HG03558 (cell line): Measurements from ENCODE around the gene NID2.

ENCODE experiments used
- ATAC-seq: cut with Tn5 transposase; IDR thresholded peaks from one replicate; pipeline ENCODE4 v1.9.1; 2021; ENCODE audit warnings: moderate number of reproducible peaks; ENCODE audit not compliant: unreplicated experiment; ENCODE audit errors: extremely low read depth

NID2 gene

GRCh38 chr14:52007211-52007610 is 61.6 kb downstream of the NID2 start:
- no peak for ATAC-seq

GRCh38 chr14:52006361-52006760 is 62.5 kb downstream of the NID2 start:
- no peak for ATAC-seq

DNA sequence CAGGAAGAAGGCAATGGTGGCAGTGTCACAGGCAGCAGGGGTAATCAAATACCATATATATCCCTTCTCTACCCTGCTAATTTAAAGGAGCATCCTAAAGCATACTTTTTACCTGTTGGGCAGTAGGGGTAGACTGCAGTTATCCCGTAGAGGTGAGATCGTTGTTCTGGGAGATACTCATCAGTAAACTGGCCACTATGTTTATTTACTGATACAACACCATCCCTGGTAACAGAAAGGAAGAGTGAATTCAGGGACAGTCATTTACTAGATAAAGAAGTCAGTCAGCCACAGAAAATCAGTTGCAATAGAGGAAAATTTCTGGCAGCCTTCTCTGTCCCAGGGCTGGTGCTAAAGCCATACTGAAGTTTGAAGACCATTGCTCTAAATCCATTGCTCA is 63.2 kb downstream of the NID2 start:
- no peak for ATAC-seq

- ATAC-seq: no peak
Measured at GRCh38 chr14:52003324-52003723, 65.5 kb downstream of the NID2 start.

GRCh38 chr14:52002542-52002941 is 66.3 kb downstream of the NID2 start:
- ATAC-seq: no peak

- no peak for ATAC-seq
Measured at GRCh38 chr14:52000696-52001095, 68.2 kb downstream of the NID2 start.

- ATAC-seq: no peak
Measured at GRCh38 chr14:52000019-52000582, 68.8 kb downstream of the NID2 start.

DNA sequence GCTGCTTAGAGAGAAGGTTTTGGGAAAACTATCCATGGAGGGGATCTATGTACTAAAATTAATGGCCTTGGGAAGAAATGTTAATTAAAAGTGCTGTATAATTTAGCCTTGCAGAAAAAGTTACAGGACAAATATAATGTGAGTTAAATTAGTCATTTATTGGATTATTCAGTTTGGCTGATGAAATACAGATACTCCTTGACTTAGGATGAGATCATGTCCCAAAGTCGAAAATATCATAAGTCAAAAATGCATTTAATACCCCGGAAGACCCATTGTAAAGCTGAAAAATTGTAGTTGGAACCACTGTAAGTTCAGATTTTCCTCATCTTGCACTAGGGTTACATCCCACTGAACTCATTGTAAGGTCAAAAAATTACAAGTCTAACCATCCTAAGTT is 69.8 kb downstream of the NID2 start:
- ATAC-seq: no peak

DNA sequence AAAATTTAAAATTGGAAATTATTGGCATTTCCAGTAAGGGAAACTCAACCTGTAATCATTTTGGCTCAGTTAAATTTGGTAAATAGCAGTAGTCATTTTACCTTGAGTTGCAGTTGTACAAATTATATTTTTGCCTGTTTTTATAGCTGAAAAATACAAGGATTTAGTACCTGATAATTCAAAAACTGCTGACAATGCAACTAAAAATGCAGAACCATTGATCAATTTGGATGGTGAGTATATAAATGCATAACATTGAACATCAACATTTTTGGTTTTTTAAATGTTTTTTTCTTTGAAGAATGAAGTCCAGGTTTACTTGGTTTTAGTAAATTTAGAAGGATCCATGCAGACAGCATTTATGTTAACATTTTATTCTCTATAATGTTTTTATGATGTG is 70.5 kb downstream of the NID2 start:
- no peak for ATAC-seq

- ATAC-seq: no peak
Measured at GRCh38 chr14:51996148-51996746, 72.6 kb downstream of the NID2 start.

DNA sequence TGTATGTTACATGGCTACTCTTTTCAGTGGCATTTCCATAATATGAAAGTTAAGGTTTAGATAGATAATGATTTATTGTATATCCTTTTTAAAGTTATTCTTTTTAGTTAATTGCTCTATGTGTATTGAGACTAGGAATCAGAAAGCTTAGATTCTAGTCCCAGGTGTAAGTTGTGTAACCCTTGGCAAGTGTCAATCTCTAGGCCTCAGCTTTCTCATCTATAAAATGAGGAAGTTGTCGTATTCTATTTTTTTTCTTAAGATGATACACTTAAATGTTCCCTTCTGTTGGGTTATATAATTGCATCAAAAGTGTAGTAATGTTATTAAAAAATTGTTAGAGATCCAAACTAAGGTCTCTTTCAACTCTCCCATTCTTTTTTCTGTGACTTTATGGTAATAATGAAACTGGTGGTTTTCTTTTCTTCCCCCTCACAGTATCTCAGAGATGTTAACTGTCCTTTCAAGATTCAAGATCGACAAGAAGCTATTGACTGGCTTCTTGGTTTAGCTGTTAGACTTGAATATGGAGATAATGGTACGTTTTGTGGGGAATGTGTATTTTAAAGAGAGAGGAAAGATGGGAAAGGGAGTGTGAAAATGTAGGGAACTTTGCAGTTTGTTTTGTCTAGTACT is 75.5 kb downstream of the NID2 start:
- ATAC-seq: no peak

DNA sequence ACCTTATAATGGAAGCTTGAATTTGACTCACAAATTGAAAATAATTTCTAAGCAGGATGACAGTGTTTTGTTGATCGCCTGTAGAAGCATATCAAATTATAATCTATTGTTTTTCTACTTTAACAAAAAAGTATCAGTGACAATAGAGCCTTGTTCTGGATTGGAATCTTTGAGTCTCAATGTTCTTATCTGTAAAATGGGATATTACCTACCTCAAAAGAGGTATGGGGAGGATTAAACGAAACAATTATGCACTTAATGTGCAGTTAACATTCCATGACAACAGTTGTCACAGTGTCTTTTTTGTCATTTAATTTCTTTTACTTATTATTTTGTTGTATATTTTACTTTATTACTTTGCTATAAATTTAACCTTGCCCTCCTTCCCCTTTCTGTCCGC is 78.4 kb downstream of the NID2 start:
- no peak for ATAC-seq

- peak; percentile 79 for ATAC-seq
Measured at GRCh38 chr14:51989293-51990234, 79.3 kb downstream of the NID2 start, which contains the start of gene RTRAF. Gene RTRAF (plus strand): TSS chr14:51989546. CDS start chr14:51989640, 94 bp downstream.

GRCh38 chr14:51988221-51988620 is 80.6 kb downstream of the NID2 start:
- no peak for ATAC-seq

DNA sequence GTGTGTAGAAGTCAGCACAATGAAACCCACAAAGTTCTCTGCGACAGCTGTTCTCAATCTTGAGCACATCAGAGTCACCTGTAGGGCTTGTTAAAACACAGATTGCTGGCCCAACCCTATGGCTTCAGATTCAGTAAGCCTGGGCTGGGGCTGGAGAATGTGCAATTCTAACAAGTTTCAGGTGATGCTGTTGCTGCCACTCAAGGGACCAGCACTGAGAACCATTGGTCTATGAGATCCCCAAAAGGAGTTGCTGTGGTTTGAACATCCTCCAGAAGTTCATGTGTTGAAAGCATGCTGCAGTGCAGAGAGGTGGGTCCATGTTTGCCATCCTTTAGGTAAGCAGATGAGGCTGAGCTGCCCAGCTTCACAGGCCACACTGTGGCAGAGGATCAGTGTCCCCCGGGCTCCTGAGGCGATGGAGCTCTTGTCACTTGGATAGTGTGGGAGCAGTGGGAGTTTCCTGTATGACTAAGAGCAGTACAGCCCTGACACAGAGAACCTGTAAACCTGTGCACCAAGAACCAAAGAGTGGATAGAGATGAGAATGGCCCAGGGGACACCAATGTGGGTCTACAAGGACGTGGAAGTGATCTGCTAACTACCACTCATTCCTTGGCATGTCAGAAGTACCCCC is 87.5 kb downstream of the NID2 start:
- ATAC-seq: no peak

DNA sequence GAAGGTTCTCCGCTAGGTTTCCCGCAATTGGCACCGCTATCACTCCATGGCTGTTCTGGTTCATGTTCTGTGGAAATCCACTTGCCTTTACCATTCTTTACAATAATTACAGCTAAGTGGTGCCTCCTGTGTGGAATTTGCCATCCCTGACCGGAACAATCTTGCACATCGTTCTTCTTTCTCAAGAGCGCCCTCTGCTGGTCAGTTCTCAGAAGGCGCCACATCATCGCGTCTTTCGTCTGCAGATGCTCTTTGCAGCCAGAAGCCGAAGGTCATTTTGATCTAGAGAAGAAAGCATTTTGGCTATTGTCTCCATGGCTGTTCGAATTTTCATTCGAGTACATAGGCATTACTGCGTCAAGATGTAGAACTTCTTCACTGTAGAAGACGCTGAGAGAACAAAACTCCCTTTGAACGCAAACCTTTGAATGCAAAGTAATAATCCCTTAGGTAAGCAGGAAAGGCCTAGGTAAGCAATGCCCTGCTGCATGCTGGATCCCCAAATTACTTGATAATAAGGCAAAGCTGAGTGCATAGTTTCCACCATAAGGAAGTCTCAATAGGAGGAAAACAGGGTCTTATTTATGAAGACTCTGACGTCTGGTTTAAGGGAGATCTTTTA is 89.7 kb downstream of the NID2 start:
- no peak for ATAC-seq

DNA sequence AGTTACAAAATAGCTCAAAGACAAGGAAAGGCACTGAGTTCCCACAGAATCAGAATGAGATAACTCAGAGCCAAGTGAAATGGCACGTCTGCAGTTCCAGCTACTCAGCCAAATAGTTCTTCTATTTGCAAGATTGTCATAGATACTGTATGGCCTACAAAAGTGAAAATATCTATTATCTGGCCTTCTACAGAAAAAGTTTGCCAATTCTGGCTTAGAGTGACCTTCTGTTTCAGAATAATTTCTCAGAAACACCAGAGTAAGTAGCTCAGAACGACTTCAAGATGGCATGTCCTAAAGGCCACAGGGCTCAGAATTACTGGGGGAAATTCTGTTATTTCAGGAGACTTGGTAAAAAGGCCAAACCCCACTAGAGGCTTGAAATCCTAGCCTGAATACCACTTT is 90.2 kb downstream of the NID2 start:
- ATAC-seq: no peak

- no peak for ATAC-seq
Measured at GRCh38 chr14:51977075-51977474, 91.8 kb downstream of the NID2 start.

DNA sequence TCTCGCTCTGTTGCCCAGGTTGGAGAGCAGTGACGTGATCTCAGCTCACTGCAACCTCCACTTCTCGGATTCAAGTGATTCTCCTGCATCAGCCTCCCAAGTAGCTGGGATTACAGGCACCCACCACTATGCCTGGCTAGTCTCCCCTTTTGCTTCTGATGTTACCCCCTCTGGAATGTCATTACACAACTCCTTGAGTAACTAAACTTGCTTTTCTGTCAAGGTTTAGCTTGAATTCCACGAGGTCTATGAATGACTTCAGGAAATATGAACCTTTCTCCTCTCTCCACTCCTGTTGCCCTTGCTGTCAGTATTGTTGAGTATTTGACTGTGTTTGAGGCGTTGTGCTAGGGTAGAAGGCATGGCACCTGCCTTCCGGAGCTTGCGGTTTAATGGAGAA is 96.3 kb downstream of the NID2 start:
- no peak for ATAC-seq
